Measurements from ENCODE around the gene MMP15. TPM values are rescaled to one million over a fixed set of nuclear protein-coding genes. Genes with fewer than 3 reads are reported as not detected.

Gene MMP15
- total and polyA plus RNA-seq, 2 of the 13 experiments (the other 11 are each of a cell fraction or from before 2014, with no cell fraction given) = 35.2 to 44.9 TPM

- peak; percentile 51 for TF ChIP-seq ZNF883 (CRISPR knock-in tag; IDR thresholded peaks at IDR 0.05; ENCODE audit: not compliant biosample characterization)
- no peak for TF ChIP-seq ZNF773 (CRISPR knock-in tag; IDR thresholded peaks at IDR 0.05; ENCODE audit: borderline replicate concordance)
- TF ChIP-seq ARNT2 (CRISPR knock-in tag; IDR thresholded peaks at IDR 0.05; ENCODE audit: low read depth) = 0 out of 2 replicates have a peak, but pooled peaks have one; percentile 58
- no peak for TF ChIP-seq ZNF556 (CRISPR knock-in tag; IDR thresholded peaks at IDR 0.05; ENCODE audit: borderline replicate concordance)
- TF ChIP-seq ZNF674 (CRISPR knock-in tag; IDR thresholded peaks at IDR 0.05; ENCODE audit: low read depth) = 0 out of 2 replicates have a peak, but pooled peaks have one; percentile 56
- 0 out of 2 replicates have a peak, but pooled peaks have one; percentile 52 for TF ChIP-seq SRY (CRISPR knock-in tag; IDR thresholded peaks at IDR 0.05)
- no peak for TF ChIP-seq ZNF646 (CRISPR knock-in tag; IDR thresholded peaks at IDR 0.05)
- TF ChIP-seq MTF2 (CRISPR knock-in tag; IDR thresholded peaks at IDR 0.05; ENCODE audit: borderline replicate concordance) = peak; percentile 22; the same call in 1 of the 2 replicates
- TF ChIP-seq PTBP1 (IDR thresholded peaks at IDR 0.05; ENCODE audit: low read depth, low read length, poor library complexity, severe bottlenecking) = peak; percentile 55
- no peak for TF ChIP-seq ZNF318 (CRISPR knock-in tag; IDR thresholded peaks at IDR 0.05)
- no peak for TF ChIP-seq ZNF264 (CRISPR knock-in tag; IDR thresholded peaks at IDR 0.05)
- no peak for TF ChIP-seq EHMT2 (IDR thresholded peaks at IDR 0.05; ENCODE audit: borderline replicate concordance, low read depth, low read length)
- TF ChIP-seq NFE2L2 (IDR thresholded peaks at IDR 0.05; ENCODE audit: low read length) = no peak
- peak; percentile 87; the same call in 1 of the 2 replicates for TF ChIP-seq PCBP1 (IDR thresholded peaks at IDR 0.05; ENCODE audit: borderline replicate concordance, low read depth, low read length)
These were observed 1.8 kb downstream of the MMP15 start (continued) for GRCh38 chr16:58027161-58027915.

Measured in HepG2 (cell line).